Hippocampal formation (tissue), 2 donors: Measurements from ENCODE around the gene GATAD2A.
"Not testable (repeated sequence)": the region's sequence is repeated elsewhere in the genome, so short reads cannot be mapped to it uniquely, and the experiment has no call there.

Experiments
- DNase-seq, 2 donors: peaks; one replicate each; lab custom pipeline; 2025; lab: John Stamatoyannopoulos, UW

GATAD2A gene

DNA sequence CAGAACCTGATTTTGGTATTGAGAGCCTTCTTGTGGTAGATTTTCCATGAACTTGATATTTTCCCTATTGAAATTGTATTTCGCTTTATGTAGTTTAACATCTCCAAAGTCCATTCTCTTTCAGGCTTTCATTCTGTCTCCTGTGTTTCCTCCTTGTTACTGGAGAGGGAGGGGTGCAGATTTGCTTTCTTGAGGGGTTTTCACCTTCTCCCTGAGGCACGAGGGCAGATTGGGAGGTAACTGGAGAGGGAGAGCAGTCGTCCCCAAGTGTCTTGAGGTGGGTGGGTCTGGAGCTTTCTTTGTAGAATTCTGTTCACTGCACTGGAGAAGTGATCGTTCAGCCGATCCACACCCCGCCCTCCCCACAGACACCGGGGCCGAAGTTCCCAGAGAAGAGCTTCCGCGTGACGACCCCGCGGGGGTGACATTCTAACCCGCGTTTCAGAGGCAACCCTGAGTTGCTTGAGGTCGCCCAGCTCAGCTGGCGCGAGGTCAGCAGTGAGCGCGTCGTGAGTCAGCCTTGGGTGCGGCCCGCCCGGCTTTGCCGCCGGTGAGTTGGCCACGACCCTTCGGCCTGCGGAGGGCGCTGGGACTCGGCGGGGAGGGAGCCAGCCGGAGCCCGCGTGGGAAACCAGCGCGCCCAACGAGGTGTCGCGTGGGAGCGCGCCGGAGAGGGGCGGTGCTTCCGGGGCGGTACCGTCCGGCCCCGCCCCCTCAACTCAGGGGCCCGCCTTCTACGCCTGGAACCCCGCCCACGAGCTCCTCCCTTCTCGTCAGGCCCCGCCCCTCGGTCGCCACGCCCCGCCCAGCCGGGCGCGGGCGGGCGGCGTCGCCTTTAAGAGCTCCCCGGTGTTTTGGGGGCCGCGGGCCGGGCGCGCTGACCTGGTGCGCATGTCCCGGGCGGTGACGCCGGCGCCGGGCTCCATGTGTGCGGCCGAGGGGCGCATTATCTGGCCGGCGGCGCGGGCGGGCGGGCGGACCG is at the start of gene GATAD2A:
Gene GATAD2A, plus strand, starts transcription at position 797 of the 982 bp plus-strand sequence. CDS start 59,671 bp downstream, outside the sequence.
- DNase-seq = peak; percentile 89 to 90

GRCh38 chr19:19356500-19356899 is 49.0 kb upstream of the GATAD2A start:
- DNase-seq = no peak

DNA sequence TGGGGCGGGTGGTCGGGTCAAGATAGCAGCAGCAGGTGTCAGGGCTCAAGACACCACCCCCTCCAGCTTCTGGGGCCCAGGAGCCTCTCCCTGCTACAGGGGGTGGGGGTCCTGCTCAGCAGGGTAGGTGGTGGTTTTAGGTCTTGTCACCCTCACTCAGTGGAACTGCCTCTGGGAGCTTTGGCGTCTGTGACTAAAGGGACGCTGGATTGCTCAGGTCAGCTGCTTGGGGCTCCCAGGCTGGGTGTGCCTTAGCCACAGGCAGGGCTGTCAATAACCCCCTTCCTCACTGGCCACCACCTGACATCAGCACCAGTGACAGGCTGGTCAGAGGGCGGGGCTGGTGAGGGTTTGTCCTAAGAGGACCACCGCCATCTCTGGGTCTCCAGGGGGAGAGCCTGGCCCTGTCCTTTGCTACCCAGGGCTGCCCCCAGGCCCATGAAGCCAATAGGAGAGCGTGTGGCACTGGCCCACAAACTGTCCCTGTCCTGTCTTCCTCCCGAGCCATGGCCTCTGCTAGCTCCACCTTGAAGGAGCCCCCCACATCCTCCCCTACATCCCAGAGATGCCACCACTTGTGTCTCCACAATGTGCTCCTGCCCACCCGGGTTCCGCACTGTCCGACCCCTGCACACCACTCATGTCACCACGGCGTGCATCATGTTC is 48.4 kb upstream of the GATAD2A start:
- no peak for DNase-seq

- peak; percentile 28 to 36 for DNase-seq
Observed at GRCh38 chr19:19361075-19361594, 44.3 kb upstream of the GATAD2A start.

- no peak for DNase-seq
Observed at GRCh38 chr19:19362075-19362474, 43.4 kb upstream of the GATAD2A start.

- DNase-seq = peak; percentile 13 to 19
Observed at GRCh38 chr19:19366434-19367396, 38.8 kb upstream of the GATAD2A start.

- no peak for DNase-seq
Observed at GRCh38 chr19:19368087-19368486, 37.4 kb upstream of the GATAD2A start.

- DNase-seq = no peak
Observed at GRCh38 chr19:19371059-19371458, 34.4 kb upstream of the GATAD2A start.

DNA sequence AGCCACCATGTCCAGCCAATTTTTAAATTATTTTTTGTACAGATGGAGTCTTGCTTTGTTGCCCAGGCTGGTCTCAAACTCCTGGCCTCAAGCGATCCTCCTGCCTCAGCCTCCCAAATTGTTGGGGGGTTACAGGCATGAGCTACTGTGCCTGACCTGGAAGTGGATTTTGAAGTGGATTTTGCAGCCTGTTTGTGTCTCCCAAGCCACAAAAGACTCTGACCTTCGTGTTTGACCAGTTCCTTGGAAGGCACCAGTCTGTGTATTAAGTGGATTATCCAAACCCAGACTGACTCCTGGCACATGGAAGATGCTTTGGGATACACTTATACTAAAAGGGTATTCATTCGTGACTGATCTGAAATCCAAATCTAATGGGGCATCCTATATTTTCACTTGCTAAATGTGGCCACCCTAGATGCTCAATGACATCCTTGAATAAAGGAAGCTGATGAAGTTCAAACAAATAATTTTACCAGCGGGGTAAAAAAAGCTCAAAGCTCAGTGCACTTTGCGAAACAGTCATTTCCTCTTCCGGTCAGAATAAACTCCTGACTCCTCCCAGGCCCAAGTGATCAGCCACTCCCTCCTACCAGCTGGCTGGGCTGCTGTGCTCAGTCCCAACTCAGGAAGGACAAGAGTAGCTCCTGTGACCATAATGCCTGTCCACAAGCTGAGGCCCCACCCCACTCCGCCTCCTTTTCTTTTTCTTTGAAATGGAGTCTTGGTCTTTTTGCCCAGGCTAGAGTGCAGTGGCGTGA is 32.6 kb upstream of the GATAD2A start:
- no peak for DNase-seq

DNA sequence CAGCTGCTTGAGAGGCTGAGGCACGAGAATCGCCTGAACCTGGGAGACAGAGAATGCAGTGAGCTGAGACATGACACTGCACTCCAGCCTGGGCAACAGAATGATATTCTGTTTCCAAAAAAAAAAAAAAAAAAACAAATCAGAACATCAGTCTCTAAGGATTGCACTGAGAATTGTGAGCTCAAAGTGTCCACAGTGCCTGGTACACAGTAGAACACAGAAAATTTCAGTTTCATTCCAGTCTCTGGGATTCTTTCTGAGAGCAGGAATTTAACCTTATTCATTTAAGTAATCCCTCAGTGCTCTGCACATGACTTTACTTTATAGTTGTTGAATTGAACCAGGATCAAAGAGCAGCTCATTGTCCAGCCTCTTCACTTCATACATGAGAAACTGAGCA is 25.9 kb upstream of the GATAD2A start:
- DNase-seq = no peak

- not testable (repeated sequence) for DNase-seq
Observed at GRCh38 chr19:19380316-19380715, 25.2 kb upstream of the GATAD2A start.

- no peak for DNase-seq
Observed at GRCh38 chr19:19381007-19381926, 24.2 kb upstream of the GATAD2A start.

GRCh38 chr19:19382118-19382517 is 23.4 kb upstream of the GATAD2A start:
- no peak for DNase-seq

GRCh38 chr19:19384486-19384885 is 21.0 kb upstream of the GATAD2A start:
- DNase-seq = no peak

DNA sequence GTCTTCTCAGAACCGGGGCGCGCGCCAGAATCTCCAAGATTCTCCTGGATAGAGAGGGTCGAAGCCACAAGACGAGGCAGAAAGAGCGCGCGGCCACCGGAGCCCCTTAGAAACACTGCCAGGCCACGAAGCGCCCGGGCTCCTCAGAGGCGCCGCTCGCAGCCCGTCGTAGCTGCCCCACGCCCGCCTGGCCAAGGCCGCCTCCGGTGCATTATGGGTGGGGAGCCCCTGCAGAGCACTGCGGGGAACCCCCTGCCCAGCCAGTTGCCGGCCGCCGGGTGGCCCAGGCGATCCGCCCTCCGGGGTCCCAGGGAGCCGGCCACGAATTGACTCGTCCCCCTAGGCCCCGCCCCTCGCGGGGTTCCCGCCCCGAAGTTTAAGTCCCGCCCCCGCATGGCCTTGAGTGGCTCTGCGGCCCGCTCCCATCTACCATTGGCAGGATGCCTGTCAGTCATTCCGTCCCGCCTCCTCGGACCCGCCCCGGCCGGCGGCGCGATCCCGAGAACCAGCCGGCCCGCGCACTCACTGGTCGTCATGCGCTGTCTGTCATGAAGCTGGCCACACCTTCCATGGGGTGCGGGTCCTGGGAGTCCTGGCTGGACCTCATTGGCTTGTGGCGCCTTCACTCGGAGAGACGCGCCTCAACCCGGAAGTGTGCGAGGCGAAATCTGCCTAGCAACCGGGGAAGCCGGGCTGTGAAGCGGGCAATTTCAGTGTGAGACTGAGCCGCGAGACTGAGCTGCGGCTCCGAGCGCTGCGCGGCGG is 20.2 kb upstream of the GATAD2A start:
- peak; percentile 99 to 100 for DNase-seq

GRCh38 chr19:19385896-19386869 is 19.3 kb upstream of the GATAD2A start:
- no peak for DNase-seq

- no peak for DNase-seq
Observed at GRCh38 chr19:19387108-19387507, 18.4 kb upstream of the GATAD2A start.
